Stimulated activated CD4-positive, alpha-beta T cell treated with anti-CD3 and anti-CD28 coated beads, TNF-alpha, amount 100 ng/mL, for 1 hour (primary cell): ENCODE results near the gene PSMD4.
"Not testable (repeated sequence)": the region's sequence is repeated elsewhere in the genome, so short reads cannot be mapped to it uniquely, and the experiment has no call there.

Source experiments
- DNase-seq, 3 donors: peaks; one replicate each; pipeline ENCODE4 v3.0.0-alpha.2; 2020; ENCODE audit warnings: low read depth in 3 of 3, low spot score in 1 of 3

Gene PSMD4

DNA sequence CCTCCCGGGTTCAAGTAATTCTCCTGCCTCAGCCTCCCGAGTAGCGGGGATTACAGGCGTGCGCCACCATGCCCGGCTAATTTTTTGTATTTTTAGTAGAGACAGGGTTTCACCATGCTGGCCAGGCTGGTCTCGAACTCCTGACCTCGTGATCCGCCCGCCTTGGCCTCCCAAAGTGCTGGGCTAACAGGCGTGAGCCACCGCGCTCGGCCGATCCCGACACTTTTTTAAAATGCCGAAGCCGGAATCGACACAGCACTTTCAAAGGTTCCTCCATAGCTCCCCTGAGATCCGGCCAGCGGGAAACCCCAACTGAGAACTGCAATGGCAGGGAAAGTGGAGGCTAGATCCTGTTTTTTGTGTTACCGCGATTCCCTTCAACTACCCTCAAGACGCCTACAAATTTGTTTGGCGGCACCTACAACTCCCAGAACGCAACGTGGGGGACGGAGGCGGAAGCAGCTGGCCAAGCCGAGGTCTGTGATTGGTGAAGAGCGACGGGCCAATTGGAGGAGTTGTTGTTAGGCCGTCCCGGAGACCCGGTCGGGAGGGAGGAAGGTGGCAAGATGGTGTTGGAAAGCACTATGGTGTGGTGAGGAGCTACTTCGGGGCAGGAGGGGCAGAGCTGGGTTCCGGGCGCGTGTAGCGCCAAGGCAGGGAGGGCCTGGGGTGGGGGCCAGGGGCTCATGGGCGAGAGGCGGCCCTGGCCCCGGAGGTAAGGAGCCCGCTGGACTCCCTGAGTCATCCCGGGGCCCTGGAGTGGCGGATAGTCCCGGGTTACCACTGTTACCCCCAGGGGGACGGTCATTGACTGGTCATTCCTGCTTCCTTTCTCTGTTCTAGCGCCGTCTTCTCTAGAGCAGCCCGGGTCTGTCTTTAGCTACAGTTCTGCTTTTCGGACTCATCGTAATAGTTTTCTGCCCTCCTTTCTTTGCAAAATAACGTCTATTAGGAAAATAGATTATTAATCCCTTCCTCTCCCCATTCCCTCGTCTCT lies at the start of gene PSMD4:
Gene PSMD4, plus strand, starts transcription at position 518 of the 997 bp plus-strand sequence. Its CDS starts 49 bp downstream, at position 567.
- DNase-seq, result peak; percentile 84 to 86 (median 84)

DNA sequence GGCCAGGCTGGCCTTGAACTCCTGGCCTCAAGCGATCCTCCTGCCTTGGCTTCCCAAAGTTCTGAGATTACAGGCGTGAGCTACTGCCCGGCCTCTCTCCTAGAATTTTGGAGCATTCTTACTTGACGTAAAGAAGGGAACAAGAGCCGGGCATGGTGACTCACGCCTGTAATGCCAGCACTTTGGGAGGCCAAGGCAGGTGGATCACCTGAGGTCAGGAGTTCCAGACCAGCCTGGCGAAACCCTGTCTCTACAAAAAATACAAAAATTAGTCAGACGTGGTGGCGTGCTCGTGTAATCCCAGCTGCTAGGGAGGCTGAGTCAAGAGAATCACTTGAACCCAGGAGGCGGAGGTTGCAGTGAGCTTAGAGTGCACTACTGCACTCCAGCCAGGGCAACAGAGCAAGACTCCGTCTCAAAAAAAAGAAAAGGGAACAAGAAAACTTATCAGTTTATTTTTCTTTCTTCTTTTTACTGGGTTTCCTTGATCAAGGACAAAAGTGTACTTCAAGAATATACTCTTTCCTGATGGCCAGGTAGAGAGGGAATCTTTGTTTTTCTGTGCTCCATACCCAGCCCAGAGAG lies 49.1 kb upstream of the PSMD4 start:
- DNase-seq, result not testable (repeated sequence)

DNA sequence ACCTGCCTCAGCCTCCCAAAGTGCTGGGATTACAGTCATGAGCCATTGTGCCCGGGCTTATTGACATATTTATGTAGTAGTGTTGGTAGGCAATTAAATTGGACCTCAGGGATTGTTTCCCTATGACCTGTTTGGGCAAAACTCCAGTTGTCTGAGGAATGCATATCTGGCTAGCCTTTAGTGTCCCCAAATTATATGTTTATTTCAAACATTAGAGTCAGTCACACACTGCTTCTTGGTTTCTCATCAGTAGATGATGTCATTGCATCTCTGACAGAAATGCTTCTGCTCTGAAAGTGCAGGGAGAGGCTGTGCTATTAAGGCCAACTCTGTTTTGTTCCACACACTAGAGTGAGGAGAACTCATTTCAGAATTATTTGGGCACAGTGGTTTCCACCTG lies 43.7 kb upstream of the PSMD4 start:
- no peak for DNase-seq

DNA sequence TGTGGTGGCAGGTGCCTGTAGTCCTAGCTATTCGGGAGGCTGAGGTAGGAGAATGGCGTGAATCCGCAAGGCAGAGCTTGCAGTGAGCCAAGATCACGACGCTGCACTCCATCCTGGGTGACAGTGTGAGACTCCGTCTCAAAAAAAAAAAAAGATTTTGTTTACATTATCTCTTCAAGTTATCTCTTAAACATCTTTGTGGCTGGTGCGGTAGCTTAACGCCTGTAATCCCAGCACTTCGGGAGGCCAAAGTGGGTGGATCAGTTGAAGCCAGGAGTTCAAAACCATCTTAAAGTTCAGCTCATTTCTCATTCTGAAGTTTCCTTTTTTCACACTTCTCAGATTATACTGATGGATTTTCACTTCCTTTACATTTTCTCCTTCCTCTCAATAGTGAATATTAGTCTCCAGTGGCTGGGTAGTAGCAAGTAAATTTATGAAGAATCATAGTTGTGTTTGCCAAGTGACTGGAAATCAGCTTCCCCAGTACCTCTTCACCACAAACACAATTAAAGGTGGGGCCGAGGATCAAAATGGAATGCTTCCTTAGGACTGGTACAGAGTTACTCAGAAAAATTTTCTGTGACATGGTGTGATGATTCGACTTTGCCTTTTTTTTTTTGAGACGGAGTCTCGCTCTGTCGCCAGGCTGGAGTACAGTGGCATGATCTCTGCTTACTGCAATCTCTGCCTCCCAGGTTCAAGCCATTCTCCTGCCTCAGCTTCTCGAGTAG lies 42.4 kb upstream of the PSMD4 start:
- no peak for DNase-seq

DNA sequence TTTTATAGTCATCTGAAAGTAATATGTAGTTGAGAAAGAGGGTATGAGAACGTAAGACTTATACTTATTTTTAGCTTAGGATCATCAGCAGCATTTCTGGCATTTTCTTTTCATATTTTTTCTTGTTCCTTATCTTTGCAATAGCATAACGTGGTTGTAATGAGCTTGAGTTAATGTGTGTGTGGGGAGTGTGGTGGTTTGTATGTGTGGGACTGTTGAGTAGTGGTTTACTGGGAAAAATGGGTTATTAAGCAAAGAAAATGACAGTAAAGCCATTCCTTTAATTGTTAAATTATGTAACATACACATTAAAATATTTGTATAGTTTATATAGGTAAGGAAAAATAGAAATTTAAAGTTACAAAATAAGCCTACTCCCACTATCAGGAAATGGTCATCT lies 41.0 kb upstream of the PSMD4 start:
- no peak for DNase-seq

DNA sequence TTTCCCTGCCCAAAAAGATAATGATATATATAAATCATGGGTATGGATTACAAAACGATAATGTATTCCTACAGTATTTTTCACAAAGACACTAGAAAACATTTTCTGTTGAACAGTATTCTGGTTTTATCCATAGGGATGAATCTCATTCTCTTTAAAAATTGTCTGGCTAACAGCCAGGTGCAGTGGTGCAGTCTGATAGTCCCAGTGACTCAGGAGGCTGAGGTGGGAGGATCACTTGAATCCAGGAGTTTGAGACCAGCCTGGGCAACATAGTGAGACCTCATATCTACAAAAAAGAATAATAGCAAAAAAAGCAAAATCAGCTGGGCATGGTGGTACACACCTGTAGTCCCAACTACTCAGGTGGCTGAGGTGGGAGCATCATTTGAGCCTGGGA lies 32.9 kb upstream of the PSMD4 start:
- no peak for DNase-seq

DNA sequence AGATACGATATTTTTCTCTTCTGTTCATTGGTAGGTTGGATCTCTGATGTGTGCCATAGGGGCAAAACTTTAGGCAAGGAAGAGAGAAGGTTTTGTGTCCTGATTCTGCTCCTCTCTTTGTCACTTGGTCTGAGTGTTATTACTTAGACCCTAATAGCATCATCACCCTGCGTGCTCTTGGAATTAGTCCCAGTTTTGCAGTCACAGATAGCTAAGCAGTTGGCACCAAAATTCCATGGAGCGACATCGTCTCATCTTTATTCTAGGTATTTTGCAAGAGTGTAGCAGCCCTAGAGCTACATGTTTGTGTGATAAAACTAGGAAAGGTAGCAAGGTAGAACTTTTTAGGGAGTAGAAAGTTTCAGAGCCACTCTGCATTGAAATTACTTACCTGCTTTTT lies 32.4 kb upstream of the PSMD4 start:
- DNase-seq, result no peak

DNA sequence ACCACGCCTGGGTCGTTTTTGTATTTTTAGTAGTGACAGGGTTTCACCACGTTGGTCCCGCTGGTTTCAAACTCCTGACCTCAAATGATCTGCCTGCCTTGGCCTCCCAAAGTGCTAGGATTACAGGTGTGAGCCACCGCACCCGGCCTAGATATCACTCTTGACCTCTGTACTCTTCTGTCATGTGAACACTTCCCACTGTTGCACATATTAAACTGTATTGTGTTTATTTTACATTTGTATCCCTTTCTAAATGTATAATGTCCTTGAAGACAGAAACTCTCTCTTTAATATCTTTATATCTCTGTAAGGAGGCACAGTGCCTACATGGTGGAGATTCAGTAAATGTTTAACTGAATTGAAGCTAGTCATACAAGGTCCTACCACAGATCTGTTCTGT lies 19.3 kb upstream of the PSMD4 start:
- no peak for DNase-seq

DNA sequence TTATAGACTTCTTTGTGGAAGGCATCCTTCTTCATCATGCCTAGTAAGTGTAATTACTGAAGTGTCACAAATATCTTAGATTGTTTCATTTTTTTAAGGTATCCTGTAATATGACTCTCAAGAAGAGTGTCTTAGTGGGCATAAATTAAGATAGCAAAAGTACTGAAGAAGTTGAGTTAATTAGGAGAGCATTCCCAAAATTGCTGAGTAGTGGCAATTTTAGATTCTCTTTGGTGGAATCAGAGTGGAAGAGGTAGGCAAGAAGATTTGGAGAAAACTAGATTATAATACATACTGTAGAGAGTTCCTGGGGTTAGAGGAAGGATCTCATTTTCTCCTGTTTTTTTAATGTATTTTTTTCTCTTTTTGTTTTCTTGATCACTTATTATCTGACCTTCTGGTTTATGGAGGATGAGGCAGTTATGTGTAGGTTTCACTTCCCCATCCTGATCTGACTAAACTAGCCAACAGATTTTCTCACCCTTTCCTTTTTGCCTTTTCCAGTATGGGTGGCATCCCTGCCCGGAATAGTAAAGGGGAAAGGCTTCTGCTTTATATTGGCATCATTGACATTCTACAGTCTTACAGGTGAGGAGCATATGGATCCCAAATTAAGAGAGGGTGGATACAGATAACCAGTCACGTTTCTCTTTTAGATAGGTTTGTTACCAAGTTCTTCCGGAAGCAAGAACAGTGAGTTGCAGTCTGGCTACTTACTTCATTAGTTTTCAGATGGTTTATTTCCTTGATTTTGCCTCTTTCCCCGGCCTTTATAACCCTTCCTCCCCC lies 16.7 kb upstream of the PSMD4 start:
- no peak for DNase-seq

DNA sequence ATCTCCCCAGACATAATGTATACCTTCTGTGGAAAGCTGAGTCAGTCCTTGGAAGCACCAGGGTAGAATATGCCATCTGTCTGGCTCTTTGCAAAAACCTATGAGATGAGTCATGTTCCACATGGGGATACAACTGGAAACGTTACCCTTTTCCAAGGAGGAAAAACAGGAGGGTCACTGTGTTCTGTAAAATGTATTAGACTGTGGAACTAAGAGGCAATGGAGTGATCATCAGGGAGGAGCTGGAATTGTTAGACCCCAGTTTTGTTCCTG lies 16.1 kb upstream of the PSMD4 start:
- no peak for DNase-seq

DNA sequence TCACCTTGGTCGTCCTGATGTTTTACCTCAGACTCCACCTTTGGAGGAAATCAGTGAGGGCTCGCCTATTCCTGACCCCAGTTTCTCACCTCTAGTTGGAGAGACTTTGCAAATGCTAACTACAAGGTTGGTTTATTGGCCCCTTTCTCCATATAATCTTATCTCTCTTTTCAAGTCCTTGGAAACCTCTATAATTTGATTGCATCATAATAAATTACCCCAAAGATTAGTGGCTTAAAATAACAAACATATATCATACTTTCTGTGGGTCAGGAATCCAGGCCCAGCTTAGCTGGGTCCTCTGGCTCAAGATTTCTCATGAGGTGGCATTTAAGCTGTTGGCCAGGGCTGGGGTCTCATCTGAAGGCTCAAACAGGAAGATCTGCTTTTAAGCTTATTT lies 12.1 kb upstream of the PSMD4 start:
- DNase-seq, result no peak

DNA sequence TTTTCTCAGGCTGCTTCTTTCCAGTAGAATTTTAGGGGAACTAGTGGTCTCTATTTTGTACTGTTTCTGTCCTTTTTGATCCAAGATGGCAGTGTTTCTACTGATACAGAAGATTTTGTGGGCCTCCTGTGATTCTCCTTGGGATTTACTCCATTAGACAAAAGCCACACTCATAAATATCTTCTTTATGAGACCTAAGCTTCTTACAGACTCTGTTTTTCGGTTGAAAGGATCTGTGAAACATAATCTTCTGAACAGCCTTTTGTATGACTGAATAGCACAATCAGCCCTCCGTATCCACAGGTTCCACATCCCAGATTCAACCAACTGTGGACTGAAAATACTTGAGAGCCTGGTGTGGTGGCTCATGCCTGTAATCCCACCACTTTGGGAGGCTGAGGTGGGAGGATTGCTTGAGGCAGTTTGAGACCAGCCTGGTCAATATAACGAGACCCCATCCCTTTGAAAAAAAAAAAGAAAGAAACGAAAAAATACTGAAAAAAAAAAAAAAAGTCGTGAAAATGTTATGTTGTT lies 10.8 kb upstream of the PSMD4 start:
- no peak for DNase-seq

DNA sequence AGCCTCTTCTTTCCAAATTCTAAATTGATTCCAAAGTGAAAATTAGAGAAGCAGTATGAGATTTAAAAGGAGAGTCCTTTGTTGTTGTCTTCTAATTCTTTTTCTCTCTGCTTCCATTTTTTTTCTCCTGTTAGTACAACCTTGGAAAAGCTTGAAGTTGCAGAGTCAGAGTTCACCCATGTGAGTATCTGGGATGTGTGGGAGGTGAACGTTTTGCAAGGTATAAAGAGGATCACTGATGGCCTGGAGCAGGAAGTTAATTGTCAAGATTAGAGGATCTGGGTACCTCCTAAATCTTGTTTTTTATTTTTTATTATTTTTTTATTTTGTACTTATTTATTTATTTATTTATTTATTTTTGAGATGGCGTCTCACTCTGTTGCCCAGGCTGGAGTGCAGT lies 7.7 kb upstream of the PSMD4 start:
- DNase-seq, result no peak

DNA sequence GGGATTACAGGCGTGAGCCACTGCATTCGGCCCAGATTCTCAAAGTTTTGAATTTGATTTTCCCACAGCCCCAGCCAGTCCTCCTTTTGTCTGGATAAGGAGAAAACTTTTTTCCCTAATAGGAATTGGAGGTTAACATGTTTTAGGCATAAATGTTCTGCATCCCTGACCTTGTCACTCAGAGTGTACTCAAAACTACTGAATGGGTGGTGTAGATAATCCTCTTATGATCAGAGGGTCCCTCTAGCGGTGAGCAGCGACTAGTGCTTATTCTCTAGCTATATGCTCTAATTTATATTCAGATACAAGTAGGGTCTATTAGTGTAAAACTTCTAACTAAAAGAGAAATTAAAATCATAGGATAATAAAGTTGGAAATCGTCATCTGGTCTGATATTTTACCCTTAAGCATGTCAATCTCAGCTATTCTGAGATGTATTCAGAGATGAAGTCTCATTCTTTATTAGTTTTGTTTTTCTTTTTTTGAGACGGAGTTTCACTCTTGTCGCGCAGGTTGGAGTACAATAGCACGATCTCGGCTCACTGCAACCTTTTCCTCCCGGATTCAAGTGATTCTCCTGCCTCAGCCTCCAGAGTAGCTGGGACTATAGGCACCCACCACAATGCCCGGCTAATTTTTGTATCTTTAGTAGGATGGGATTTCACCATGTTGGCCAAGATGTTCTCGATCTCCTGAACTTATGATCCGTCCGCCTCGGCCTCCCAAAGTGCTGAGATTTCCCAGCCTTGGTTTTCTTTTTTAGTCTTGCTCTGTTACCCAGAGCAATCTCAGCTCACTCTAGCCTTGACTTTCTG lies 2.7 kb upstream of the PSMD4 start:
- DNase-seq, result peak; percentile 20 to 38 (median 21)

DNA sequence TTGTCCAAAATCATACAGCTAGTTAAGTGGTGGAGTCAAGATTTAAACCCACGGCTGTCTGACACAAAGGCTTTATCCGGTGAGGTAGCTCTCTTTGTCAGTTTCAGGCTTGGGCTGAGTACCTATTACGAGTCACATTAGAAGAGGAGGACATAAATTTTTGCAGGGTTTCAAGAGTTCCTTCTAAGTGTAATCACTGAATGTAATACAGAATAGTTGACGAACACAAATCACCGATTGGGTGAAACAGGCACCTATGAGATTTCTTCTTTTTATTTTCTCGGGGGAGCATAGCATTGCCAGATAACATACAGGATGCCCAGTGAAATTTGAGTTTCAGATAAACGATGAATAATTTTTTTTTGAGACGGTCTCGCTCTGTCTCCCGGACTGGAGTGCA lies 847 bp downstream of the PSMD4 start:
- DNase-seq, result no peak

DNA sequence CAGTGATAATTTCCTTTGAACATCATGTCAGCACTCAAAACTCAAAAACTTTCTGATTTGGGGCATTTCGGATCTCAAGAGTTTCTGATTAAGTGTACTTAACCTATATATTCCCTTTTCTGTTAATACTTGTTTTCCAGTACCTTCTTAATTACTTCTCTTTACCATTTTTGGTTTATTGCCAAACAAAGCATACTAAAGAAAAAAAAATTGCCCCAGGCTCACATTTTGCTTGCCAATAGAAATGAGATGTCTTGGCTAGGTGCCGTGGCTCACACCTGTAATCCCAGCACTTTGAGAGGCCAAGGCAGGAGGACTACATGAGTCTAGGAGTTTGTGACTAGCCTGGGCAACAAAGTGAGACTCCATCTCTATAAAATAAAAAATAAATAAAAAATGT lies 4.8 kb downstream of the PSMD4 start:
- no peak for DNase-seq

DNA sequence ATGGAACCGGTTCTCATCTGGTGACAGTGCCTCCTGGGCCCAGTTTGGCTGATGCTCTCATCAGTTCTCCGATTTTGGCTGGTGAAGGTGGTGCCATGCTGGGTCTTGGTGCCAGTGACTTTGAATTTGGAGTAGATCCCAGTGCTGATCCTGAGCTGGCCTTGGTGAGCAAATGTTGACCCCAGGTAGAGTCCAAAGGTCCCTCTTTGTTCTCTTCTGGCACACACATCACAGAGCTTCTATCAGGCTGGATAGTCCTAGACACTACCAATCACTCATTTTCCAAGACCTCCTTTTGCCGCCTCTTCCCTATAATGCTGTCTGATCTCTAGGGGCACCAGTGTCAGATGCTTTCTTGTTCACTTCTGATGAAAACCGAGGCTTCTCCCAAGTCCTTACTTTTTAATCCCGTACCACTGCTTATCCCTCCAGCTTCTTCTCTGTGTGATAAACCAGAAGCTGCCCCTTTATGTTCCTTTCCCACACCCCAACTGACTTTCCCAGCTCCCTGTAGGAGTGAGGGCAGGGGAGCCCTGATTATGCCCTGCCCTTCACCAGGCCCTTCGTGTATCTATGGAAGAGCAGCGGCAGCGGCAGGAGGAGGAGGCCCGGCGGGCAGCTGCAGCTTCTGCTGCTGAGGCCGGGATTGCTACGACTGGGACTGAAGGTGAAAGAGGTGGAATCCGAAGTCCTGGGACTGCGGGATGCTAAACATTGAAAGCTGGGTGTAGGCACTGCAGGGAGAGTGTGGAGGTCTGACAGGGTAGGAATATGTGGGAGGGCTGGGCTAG lies 11.1 kb downstream of the PSMD4 start:
- no peak for DNase-seq

DNA sequence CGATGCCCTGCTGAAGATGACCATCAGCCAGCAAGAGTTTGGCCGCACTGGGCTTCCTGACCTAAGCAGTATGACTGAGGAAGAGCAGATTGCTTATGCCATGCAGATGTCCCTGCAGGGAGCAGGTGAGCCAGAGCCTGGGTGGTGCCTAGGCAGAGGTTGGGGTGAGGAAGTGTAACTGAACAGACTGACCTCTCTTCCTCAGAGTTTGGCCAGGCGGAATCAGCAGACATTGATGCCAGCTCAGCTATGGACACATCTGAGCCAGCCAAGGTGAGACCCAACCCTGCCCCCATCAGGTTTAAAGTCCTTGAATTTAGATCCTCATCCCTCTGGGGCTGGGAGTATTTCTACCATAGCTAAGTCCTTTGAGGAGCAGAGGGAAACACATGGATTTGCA lies 11.8 kb downstream of the PSMD4 start:
- no peak for DNase-seq

DNA sequence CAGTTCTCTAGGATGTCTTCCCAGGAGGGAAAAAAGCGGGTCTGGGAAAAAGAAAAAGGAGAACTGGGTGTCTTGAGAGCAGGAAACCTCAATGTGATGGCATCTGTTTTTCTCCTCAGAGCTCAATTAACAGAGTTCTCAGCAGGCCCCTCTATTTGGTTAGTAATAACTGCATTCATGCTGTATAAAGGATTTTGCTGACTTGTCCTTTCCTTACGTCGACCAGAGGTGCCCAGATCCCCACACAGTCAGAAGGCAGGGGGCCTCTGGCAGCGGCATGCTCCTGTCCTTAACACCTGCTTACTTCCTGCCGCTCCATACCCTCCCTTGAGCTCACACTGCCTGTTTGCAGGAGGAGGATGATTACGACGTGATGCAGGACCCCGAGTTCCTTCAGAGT lies 12.3 kb downstream of the PSMD4 start:
- DNase-seq, result no peak
